ENCODE measurements around the gene SPINK9.
"Not testable (repeated sequence)": the region's sequence is repeated elsewhere in the genome, so short reads cannot be mapped to it uniquely, and the experiment has no call there.

SPINK9 gene, protein sequence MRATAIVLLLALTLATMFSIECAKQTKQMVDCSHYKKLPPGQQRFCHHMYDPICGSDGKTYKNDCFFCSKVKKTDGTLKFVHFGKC

DNA sequence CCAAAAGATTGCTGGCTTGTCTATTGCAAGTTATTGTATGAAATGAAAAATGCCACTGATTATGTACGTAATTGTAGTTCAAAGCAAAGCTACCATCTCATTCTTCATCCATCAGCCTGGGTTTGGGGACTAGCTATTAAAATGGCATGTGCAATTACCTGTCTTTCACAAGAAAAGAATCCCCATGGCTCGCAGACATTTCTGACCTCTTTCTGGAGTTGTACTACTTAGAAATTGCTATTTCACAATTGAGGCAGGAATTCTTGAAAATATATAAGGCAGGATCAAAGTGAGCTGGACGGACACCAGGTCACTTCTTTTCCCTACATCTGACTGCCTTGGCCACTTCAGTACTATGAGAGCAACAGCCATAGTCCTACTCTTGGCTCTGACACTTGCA lies at the start of gene SPINK9:
Gene SPINK9, plus strand, starts transcription at position 301 of the 400 bp plus-strand sequence. Its CDS starts 55 bp downstream, at position 356.
- DNase-seq: no peak

GRCh38 chr5:148290271-148291195 lies 44.8 kb upstream of the SPINK9 start:
- no peak for DNase-seq

GRCh38 chr5:148297731-148298130 lies 37.6 kb upstream of the SPINK9 start:
- DNase-seq: peak; percentile 55

DNA sequence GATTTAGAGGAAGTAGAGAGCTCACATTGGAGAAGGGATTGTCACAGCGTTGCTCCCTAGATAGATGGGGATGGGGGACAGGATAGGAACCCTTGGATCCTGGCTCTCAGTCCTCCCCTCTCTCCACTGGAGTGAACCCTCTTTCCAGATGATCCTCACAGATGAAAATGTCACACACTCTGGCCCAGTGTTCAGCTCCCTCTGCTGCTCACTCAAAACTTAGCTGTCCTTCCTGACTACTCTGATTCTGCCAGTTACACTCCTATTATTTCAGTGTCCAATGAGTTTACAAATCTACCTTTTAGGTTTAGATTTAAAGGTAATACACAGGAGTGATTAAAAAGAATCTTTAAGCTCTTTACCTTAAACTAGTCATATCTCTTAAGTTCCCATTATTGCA lies 28.9 kb upstream of the SPINK9 start:
- DNase-seq: no peak

GRCh38 chr5:148309019-148309418 lies 26.3 kb upstream of the SPINK9 start:
- no peak for DNase-seq

GRCh38 chr5:148309746-148310145 lies 25.6 kb upstream of the SPINK9 start:
- no peak for DNase-seq

GRCh38 chr5:148311484-148311883 lies 23.9 kb upstream of the SPINK9 start:
- no peak for DNase-seq

GRCh38 chr5:148312153-148312552 lies 23.2 kb upstream of the SPINK9 start, which contains the start of gene SPINK7:
Gene SPINK7, plus strand, starts transcription at chr5:148312423. Its CDS starts 61 bp downstream, at chr5:148312484.
- no peak for DNase-seq

DNA sequence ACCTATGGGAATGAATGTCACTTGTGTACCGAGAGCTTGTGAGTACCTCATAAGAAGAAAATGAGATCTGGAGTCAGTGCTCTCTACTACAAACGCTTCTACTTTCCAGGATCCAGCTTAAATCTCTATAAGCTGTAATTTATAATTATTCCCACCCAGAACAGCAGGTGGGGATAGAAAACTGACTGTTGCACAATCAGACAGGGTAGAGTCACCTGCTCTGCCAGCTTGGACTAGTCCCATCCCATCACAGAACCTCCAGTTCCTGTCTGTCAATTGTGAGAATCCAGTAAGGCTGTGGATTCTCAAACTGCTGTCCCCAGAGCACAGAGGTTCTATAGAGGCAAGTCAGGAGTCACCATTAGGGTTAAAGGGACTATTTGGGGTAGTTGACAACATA lies 21.2 kb upstream of the SPINK9 start:
- DNase-seq: no peak

DNA sequence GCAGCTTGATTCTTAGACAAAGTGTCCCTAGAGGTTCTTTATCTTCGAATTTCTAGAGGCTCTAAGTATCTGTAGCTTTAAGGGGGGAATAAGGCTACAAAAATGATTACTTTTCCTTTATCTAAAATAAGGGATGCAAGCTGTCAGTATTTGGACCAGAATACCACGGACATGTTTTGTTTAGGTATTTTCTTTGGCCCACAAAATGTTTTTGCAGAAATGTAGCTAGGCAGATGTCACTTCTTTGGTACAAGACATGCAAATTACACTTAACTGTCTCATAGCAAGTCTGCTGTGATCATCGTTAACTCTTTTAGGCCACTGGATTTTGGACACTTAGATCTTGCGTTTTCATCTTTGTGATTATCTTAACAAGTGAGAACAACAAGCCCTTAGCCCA lies 20.6 kb upstream of the SPINK9 start:
- no peak for DNase-seq

DNA sequence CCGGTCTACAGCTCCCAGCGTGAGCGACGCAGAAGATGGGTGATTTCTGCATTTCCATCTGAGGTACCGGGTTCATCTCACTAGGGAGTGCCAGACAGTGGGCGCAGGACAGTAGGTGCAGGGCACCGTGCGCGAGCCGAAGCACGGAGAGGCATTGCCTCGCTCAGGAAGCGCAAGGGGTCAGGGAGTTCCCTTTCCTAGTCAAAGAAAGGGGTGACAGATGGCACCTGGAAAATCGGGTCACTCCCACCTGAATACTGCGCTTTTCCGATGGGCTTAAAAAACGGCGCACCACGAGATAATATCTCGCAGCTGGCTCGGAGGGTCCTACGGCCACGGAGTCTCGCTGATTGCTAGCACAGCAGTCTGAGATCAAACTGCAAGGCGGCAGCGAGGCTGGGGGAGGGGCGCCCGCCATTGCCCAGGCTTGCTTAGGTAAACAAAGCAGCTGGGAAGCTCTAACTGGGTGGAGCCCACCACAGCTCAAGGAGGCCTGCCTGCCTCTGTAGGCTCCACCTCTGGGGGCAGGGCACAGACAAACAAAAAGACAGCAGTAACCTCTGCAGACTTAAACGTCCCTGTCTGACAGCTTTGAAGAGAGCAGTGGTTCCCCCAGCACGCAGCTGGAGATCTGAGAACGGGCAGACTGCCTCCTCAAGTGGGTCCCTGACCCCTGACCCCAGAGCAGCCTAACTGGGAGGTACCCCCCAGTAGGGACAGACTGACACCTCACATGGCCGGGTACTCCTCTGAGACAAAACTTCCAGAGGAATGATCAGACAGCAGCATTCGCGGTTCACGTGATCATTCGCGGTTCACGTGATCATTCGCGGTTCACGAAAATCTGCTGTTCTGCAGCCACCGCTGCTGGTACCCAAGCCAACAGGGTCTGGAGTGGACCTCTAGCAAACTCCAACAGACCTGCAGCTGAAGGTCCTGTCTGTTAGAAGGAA lies 15.1 kb upstream of the SPINK9 start:
- DNase-seq: not testable (repeated sequence)

DNA sequence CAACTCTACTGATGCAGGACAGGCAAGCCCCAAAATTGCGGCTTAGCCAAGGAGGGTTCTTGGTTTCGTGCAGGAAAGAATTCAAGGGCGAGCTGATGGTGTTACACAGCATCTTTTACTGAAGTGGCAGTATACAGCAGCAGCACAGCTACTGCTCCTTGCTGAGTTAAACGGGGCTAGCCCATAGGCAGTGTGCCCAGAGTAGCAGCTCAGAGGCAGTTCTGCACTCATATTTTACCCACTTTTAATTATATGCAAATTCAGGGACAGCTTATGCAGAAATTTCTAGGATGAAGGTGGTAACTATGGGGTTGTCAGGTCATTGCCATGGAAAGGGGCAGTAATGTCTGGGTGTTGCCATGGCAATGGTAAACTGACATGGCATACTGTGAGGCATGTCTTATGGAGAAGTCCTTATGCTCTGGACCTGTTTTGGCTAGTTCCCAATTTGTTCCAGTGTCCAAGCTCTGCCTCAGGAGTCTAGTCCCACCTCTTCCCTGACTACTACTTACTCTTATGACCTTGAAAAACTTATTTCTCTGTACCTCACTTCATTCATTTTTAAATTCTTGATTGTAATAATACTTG lies 2.0 kb upstream of the SPINK9 start:
- DNase-seq: no peak

DNA sequence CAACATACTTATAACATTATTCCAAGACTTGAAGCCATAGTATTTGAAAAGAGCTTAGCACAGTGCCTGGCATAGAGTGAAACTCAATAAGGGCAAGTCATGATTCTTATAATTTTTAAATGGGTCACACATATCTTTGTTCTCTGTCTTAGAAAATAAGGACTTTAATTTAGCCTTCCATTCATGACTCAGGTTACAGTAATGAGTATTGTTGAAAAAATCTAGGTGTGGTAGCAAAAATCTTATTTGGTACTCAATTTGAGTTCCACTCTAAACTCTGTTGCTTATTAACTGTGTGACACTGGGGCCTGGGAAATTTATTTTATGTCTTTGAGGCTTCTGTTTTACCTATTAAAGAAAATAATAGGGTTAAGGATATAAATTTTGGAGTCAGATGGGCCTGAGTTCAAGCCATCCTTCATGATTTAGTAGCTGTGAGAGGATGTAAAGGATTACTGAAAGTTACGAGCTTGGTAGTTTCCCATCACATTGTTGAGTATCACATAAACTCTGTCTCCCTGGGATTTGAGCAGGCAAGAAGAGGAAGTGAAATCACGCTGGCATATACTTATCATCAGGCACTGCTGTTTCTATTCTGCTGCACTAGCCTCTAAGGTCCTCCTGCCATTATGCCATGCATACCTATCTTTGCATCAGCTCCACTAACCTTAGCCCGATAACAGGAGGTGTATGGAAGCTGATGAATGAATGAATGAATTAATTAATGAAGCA lies 1.5 kb downstream of the SPINK9 start:
- no peak for DNase-seq

- no peak for DNase-seq
These were observed 7.1 kb downstream of the SPINK9 start for GRCh38 chr5:148342371-148343045.

GRCh38 chr5:148343046-148343407 lies 7.7 kb downstream of the SPINK9 start:
- peak; percentile 53 for DNase-seq

- no peak for DNase-seq
These were observed 8.5 kb downstream of the SPINK9 start for GRCh38 chr5:148343603-148344487.

DNA sequence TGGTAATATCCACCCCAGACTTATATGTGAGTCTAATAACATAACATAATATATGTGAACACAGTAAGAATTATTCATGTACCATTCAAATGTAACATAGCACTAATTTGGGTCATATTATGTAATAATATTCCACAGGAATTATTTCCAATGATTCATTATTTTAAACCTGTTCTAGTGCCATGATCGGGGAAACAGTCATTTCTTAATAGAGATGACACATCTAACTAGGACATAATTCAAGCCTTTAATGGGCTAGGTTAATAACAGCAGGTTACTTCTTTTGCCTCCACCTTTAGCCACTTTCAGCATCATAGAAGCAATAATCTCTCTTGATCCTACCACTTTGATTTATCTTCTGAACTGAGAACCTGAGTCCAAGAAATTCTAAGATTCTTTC lies 12.3 kb downstream of the SPINK9 start:
- DNase-seq: no peak

DNA sequence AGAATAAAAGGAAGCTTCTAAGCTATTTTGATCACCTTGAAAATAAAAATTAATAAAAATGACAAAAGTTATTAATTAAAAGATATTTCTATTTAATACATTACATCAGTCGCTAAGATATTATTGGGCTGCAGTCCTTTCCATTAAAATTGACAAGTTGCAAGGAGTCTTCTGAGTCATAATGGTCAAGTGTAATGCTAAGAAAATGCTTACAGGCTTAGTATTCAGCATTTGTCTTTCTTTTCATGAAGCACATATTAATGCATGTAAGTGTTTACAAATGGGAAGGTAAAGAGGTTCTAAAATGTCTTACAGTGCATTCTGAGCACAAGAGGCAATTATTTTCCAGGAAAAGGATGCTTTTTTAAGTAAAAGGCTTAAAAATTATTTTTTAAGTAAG lies 17.3 kb downstream of the SPINK9 start:
- no peak for DNase-seq

DNA sequence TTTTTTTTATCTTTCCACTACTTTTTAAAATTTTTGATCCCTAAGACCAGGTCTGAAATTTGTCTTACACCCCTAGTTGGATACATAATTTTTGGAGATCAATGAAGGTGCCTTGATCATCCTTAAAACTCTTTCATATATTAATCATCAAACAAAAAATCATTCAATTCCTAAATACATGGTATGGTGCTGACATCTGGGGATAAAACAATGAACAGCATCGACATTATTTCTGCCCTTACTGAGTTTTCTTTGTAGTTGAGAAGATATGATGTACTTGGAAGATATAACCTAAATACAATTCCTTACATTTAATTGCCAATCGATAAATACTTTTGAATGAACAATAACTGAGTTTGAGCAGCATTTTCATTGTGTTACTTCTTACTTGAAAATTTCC lies 18.3 kb downstream of the SPINK9 start:
- DNase-seq: no peak

DNA sequence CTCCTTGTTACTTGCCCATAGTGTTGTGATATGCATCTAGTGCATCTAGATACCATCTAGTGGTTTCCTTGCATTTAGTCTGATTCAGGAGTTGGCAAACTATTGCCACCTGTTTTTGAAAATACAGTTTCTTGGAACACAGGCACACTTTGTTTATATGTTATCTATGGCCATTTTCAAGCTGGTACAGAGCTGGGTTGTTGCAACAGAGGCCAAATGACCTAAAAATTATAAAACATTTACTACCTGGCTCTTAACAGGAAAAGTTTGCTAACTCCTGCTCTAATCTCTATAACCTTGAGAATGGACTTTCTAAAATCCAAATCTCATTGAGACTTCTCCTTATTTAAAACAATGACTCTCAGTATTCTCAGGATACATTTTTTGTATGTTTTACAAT lies 29.0 kb downstream of the SPINK9 start:
- DNase-seq: no peak

DNA sequence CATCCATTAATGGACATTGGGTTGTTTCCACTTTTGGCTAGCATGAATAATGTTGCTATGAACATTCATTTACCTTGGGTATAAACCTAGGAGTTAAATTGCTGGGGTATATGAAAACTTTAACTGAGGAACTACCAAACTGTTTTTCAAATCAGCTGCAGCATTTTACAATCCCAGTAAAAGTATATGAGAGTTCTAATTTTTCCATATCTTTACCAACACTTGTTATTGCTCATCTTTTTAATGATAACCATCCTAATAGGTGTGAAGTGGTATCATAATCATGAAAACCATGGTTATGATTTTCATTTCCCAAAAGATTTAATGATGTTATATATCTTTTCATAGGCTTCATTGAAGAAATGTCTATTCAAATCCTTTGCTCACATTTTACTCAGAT lies 32.9 kb downstream of the SPINK9 start:
- DNase-seq: no peak
